HCT116 (cell line): ENCODE results near the gene DCAF11. TPM values are rescaled to one million over a fixed set of nuclear protein-coding genes. Genes with fewer than 3 reads are reported as not detected.

Experiments used
- ATAC-seq: fragments of 200-7000 bp; cut with Tn5 transposase; 2 replicates; pipeline ENCODE4 v1.9.1; 2020; ENCODE audit warnings: mild to moderate bottlenecking, moderate library complexity
- BruUV-seq: library from RNA; stranded (reverse); fragments of 400-500 nt; replicated peaks from 2 replicates; lab custom pipeline; 2021; lab: Mats Ljungman, UMichigan
- CTCF ChIA-PET: fragments of 300-600 bp; sonication (Branson Sonifier 250); formaldehyde crosslinking; loops from one replicate; lab custom pipeline; 2021; ENCODE audit warnings: antibody characterized with exemption; lab: Charles Lee
- POLR2A ChIA-PET: fragments of 300-600, 350-600 bp; sonication (Branson Sonifier 250); formaldehyde crosslinking; loops from one replicate; lab custom pipeline; 2021; ENCODE audit warnings: antibody characterized with exemption; lab: Charles Lee
- RAD21 ChIA-PET, 2 experiments: fragments of 300-600 bp; sonication (Branson Sonifier 250); formaldehyde crosslinking; loops; one replicate each; lab custom pipeline; 2023; ENCODE audit warnings: low total read pairs in 2 of 2; ENCODE audit not compliant: uncharacterized antibody in 2 of 2, unreplicated experiment in 2 of 2, low non-redundant PET in 1 of 2; lab: Charles Lee
- DNase-seq: peaks from one replicate; pipeline ENCODE4 v3.0.0-alpha.2; 2010; ENCODE audit warnings: low read depth, low spot score
- H2AFZ ChIP-seq: fragments of 200-600 bp; shearing (Covaris generic), sonication (generic); 2 replicates; pipeline ENCODE4 v1.6.1; 2017; ENCODE audit warnings: low read depth, mixed run types, mixed read lengths, antibody characterized with exemption, low read length; ENCODE audit not compliant: poor library complexity, severe bottlenecking
- H3K27ac ChIP-seq: 2 replicates; pipeline ENCODE4 v1.5.1; 2012; ENCODE audit warnings: low read depth, low read length
- H3K27me3 ChIP-seq: fragments of 200-600 bp; sonication (generic); 2 replicates; pipeline ENCODE4 v1.6.1; 2016; ENCODE audit warnings: mixed run types, low read length, mixed read lengths; ENCODE audit not compliant: insufficient read depth
- H3K36me3 ChIP-seq, 2 experiments: fragments of 200-500 bp in 1 of 2; fragments of 200-600 bp in 1 of 2; sonication (Bioruptor generic) in 1 of 2; sonication (generic) in 1 of 2; 2 replicates each; pipeline versions ENCODE4 v1.5.1 to v1.6.1; 2014 to 2016; ENCODE audit warnings: low read length in 2 of 2, inconsistent platforms in 1 of 2, mixed read lengths in 1 of 2, mixed run types in 1 of 2; ENCODE audit not compliant: insufficient read depth in 2 of 2, control insufficient read depth in 1 of 2
- H3K4me1 ChIP-seq, 2 experiments: fragments of 200-600 bp in 1 of 2; sonication (generic) in 1 of 2; 2 replicates each; pipeline versions ENCODE4 v1.5.1 to v1.6.1; 2012 to 2017; ENCODE audit warnings: low read length in 2 of 2, inconsistent platforms in 1 of 2, mild to moderate bottlenecking in 1 of 2, mixed read lengths in 1 of 2, mixed run types in 1 of 2, moderate library complexity in 1 of 2; ENCODE audit not compliant: insufficient read depth in 2 of 2, control insufficient read depth in 1 of 2
- H3K4me2 ChIP-seq: fragments of 200-600 bp; sonication (generic); 2 replicates; pipeline ENCODE4 v1.6.1; 2017; ENCODE audit warnings: mixed run types, low read length, mixed read lengths
- H3K4me3 ChIP-seq, 2 experiments: fragments of 200-600 bp in 1 of 2; sonication (generic) in 1 of 2; replicated peaks in 1 of 2; 2 replicates each; pipeline ENCODE4 v1.5.1; 2011 to 2016; ENCODE audit warnings: low read length in 2 of 2, control low read depth in 1 of 2, low read depth in 1 of 2, mild to moderate bottlenecking in 1 of 2, mixed read lengths in 1 of 2, mixed run types in 1 of 2
- H3K79me2 ChIP-seq: fragments of 200-600 bp; sonication (generic); 2 replicates; pipeline ENCODE4 v1.6.1; 2017; ENCODE audit warnings: mild to moderate bottlenecking, mixed run types, low read length, moderate library complexity, mixed read lengths; ENCODE audit not compliant: insufficient read depth
- H3K9ac ChIP-seq: fragments of 200-600 bp; sonication (generic); 2 replicates; pipeline ENCODE4 v1.6.1; 2016; ENCODE audit warnings: low read length, mixed read lengths
- H3K9me2 ChIP-seq: fragments of 200-600 bp; sonication (generic), shearing (Covaris generic); 2 replicates; pipeline ENCODE4 v1.6.1; 2017; ENCODE audit warnings: mixed run types, mild to moderate bottlenecking, moderate library complexity; ENCODE audit not compliant: insufficient read depth
- H3K9me3 ChIP-seq, 2 experiments: fragments of 200-500 bp in 1 of 2; fragments of 200-600 bp in 1 of 2; sonication (Bioruptor generic) in 1 of 2; sonication (generic) in 1 of 2; 2 replicates each; pipeline ENCODE4 v1.6.1; 2014 to 2017; ENCODE audit warnings: low read length in 2 of 2, mixed read lengths in 2 of 2, inconsistent platforms in 1 of 2, low read depth in 1 of 2, mild to moderate bottlenecking in 1 of 2, mixed run types in 1 of 2, moderate library complexity in 1 of 2; ENCODE audit not compliant: control insufficient read depth in 1 of 2, insufficient read depth in 1 of 2
- H4K20me1 ChIP-seq: fragments of 200-600 bp; sonication (generic), shearing (Covaris generic); 2 replicates; pipeline ENCODE4 v1.6.1; 2017; ENCODE audit warnings: mixed run types, mild to moderate bottlenecking, moderate library complexity; ENCODE audit not compliant: insufficient read depth
- CEBPB ChIP-seq: IDR thresholded peaks from 2 replicates; pipeline ENCODE4 v1.6.1; 2012; ENCODE audit warnings: low read depth
- POLR2A ChIP-seq: IDR thresholded peaks from 2 replicates; pipeline ENCODE4 v1.7.0; 2011; ENCODE audit warnings: borderline replicate concordance; ENCODE audit not compliant: insufficient read depth, insufficient read length; ENCODE audit errors: extremely low read depth
- SIN3A ChIP-seq: IDR thresholded peaks from 2 replicates; pipeline ENCODE4 v1.6.1; 2012; ENCODE audit warnings: low read depth
- SP1 ChIP-seq: IDR thresholded peaks from 2 replicates; pipeline ENCODE4 v1.6.1; 2012; ENCODE audit warnings: low read depth
- YY1 ChIP-seq: IDR thresholded peaks from 2 replicates; pipeline ENCODE4 v1.6.1; 2011; ENCODE audit warnings: low read length, low read depth, moderate library complexity, mild to moderate bottlenecking; ENCODE audit not compliant: insufficient replicate concordance; ENCODE audit errors: extremely low read depth
- intact Hi-C: fragments of 100-400 bp; cut with micrococcal nuclease; formaldehyde crosslinking; loops from 2 replicates; pipeline ENCODE4 v1.10.0; 2022
- total RNA-seq: library from RNA; stranded (reverse); gene quantifications from one replicate; pipeline ENCODE4 v1.2.1, GENCODE V29; 2021; ENCODE audit not compliant: unreplicated experiment
- TF ChIP-seq, protein P1 (sequence below), 3 experiments: fragments of 200-600 bp in 1 of 3; sonication (generic) in 1 of 3; IDR thresholded peaks in 2 of 3; conservative IDR thresholded peaks in 1 of 3; 2 replicates each; pipeline ENCODE4 v1.5.1; 2012 to 2017; ENCODE audit warnings: low read depth in 2 of 3, low read length in 2 of 3, antibody characterized with exemption in 1 of 3, borderline replicate concordance in 1 of 3, control low read depth in 1 of 3, mild to moderate bottlenecking in 1 of 3, mixed read lengths in 1 of 3, mixed run types in 1 of 3, moderate library complexity in 1 of 3; ENCODE audit not compliant: insufficient read depth in 1 of 3

Gene DCAF11
- total RNA-seq, 1 experiment from 2014 or later, result 47.5 TPM

- ATAC-seq (no peak), DNase-seq (no peak)
- H3K36me3 ChIP-seq, result no peaks in the 10 kb centered on the region
- H2AFZ ChIP-seq, result no peak overlapping the region
- no peaks in the 10 kb centered on the region for H3K27me3 ChIP-seq
- H4K20me1 ChIP-seq, result no peaks in the 10 kb centered on the region
- no peaks in the 10 kb centered on the region for H3K9me3 ChIP-seq
- no peaks in the 10 kb centered on the region for H3K79me2 ChIP-seq
- BruUV-seq, result no TSS peak
- CTCF ChIA-PET, result interaction anchor here (1.5 kb wide), 1 partner anchor 11 kb away, joined by 3 read pairs; the partner anchor contains the start of gene PCK2
- POLR2A ChIA-PET, result interaction anchor here (1.1 kb wide), 1 partner anchor 10 kb away, joined by 3 read pairs; the partner anchor contains the start of gene PCK2
- no peaks in the 10 kb centered on the region for H3K9me2 ChIP-seq
- TF ChIP-seq SIN3A, result no peak
- TF ChIP-seq SP1, result no peak
- TF ChIP-seq, all 23 proteins: peak for 0
- intact Hi-C loops, result no loop called here
- H3K4me1 ChIP-seq, result peaks cover 18 to 27% of the 10 kb centered on the region in 2 experiments
- H3K9ac ChIP-seq, result no peak overlapping the region
- no peak overlapping the region for H3K4me2 ChIP-seq
- no peak overlapping the region for H3K27ac ChIP-seq
- RAD21 ChIA-PET, result no interaction called here
- no peak overlapping the region for H3K4me3 ChIP-seq
These were observed 31.1 kb upstream of the DCAF11 start for GRCh38 chr14:24083462-24083861.

- H4K20me1 ChIP-seq, result no peaks in the 10 kb centered on the region
- ChIA-PET POLR2A (interaction anchor here (1.7 kb wide), 1 partner anchor 9 kb away, joined by 9 read pairs; the partner anchor contains the start of gene PCK2), RAD21 (no interaction called here), CTCF (interaction anchor here (1.5 kb wide), 1 partner anchor 10 kb away, joined by 3 read pairs; the partner anchor contains the start of gene PCK2)
- TF ChIP-seq, protein P1, sequence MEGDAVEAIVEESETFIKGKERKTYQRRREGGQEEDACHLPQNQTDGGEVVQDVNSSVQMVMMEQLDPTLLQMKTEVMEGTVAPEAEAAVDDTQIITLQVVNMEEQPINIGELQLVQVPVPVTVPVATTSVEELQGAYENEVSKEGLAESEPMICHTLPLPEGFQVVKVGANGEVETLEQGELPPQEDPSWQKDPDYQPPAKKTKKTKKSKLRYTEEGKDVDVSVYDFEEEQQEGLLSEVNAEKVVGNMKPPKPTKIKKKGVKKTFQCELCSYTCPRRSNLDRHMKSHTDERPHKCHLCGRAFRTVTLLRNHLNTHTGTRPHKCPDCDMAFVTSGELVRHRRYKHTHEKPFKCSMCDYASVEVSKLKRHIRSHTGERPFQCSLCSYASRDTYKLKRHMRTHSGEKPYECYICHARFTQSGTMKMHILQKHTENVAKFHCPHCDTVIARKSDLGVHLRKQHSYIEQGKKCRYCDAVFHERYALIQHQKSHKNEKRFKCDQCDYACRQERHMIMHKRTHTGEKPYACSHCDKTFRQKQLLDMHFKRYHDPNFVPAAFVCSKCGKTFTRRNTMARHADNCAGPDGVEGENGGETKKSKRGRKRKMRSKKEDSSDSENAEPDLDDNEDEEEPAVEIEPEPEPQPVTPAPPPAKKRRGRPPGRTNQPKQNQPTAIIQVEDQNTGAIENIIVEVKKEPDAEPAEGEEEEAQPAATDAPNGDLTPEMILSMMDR (IDR thresholded peaks at IDR 0.05 in 2 of 3, conservative IDR thresholded peaks at IDR 0.05 in 1 of 3; ENCODE audit: borderline replicate concordance in 1 of 3, insufficient read depth in 1 of 3, low read depth in 2 of 3, low read length in 2 of 3), result no peak
- TF ChIP-seq CEBPB (no peak), YY1 (no peak), POLR2A (no peak)
- no peaks in the 10 kb centered on the region for H3K27me3 ChIP-seq
- intact Hi-C loops, result no loop called here
- H3K4me1 ChIP-seq, result peaks cover 18 to 27% of the 10 kb centered on the region in 2 experiments
- no peaks in the 10 kb centered on the region for H3K9me2 ChIP-seq
- DNase-seq, result no peak
- H3K9me3 ChIP-seq, result no peaks in the 10 kb centered on the region
- H3K4me2 ChIP-seq, result no peak overlapping the region
- no peak overlapping the region for H3K27ac ChIP-seq
- H2AFZ ChIP-seq, result no peak overlapping the region
- no TSS peak for BruUV-seq
- H3K4me3 ChIP-seq, result no peak overlapping the region
- ATAC-seq, result no peak
- H3K9ac ChIP-seq, result no peak overlapping the region
- no peaks in the 10 kb centered on the region for H3K79me2 ChIP-seq
- no peaks in the 10 kb centered on the region for H3K36me3 ChIP-seq
These were observed 30.1 kb upstream of the DCAF11 start for GRCh38 chr14:24084440-24084839.
